LNCaP clone FGC (cell line): Measurements from ENCODE around the gene MDGA2.

Source experiments
- DNase-seq: peaks from one replicate; pipeline ENCODE4 v3.0.0-alpha.2; 2011; ENCODE audit warnings: low read depth
- H3K4me3 ChIP-seq: 2 replicates; pipeline ENCODE4 v1.5.1; 2011; ENCODE audit warnings: mild to moderate bottlenecking, low read depth, low read length, control low read depth
- CTCF ChIP-seq: IDR thresholded peaks from 2 replicates; pipeline ENCODE4 v1.5.1; 2012; ENCODE audit warnings: mild to moderate bottlenecking; ENCODE audit not compliant: control insufficient read depth, insufficient read depth; ENCODE audit errors: extremely low read depth

The MDGA2 gene

GRCh38 chr14:47509957-47510356, 165.4 kb downstream of the MDGA2 start:
- no peak overlapping the region for H3K4me3 ChIP-seq
- DNase-seq, result no peak
- TF ChIP-seq CTCF, result no peak

- no peak for TF ChIP-seq CTCF
- H3K4me3 ChIP-seq, result no peak overlapping the region
- DNase-seq, result no peak
Observed at GRCh38 chr14:47507861-47508260, 167.5 kb downstream of the MDGA2 start.

- H3K4me3 ChIP-seq, result no peak overlapping the region
- DNase-seq, result no peak
- TF ChIP-seq CTCF, result no peak
Observed at GRCh38 chr14:47500369-47500768, 175.0 kb downstream of the MDGA2 start.

- no peak for TF ChIP-seq CTCF
- H3K4me3 ChIP-seq, result no peak overlapping the region
- DNase-seq, result no peak
Observed at GRCh38 chr14:47490766-47491165, 184.6 kb downstream of the MDGA2 start.

- no peak for DNase-seq
- TF ChIP-seq CTCF, result no peak
- H3K4me3 ChIP-seq, result no peak overlapping the region
Observed at GRCh38 chr14:47490353-47490752, 185.1 kb downstream of the MDGA2 start.

GRCh38 chr14:47485421-47485820, 190.0 kb downstream of the MDGA2 start:
- no peak for TF ChIP-seq CTCF
- H3K4me3 ChIP-seq, result no peak overlapping the region
- no peak for DNase-seq

GRCh38 chr14:47483449-47483848, 192.0 kb downstream of the MDGA2 start:
- no peak overlapping the region for H3K4me3 ChIP-seq
- no peak for DNase-seq
- no peak for TF ChIP-seq CTCF
